GM21723 (cell line): ENCODE measurements around the gene AKAP6.

Source experiments
- ATAC-seq: cut with Tn5 transposase; IDR thresholded peaks from one replicate; pipeline ENCODE4 v1.9.1; 2021; ENCODE audit warnings: mild to moderate bottlenecking, moderate library complexity; ENCODE audit not compliant: unreplicated experiment

The AKAP6 gene

GRCh38 chr14:32473464-32473855 is 144.4 kb downstream of the AKAP6 start:
- ATAC-seq, result no peak

- ATAC-seq, result no peak
Measured at GRCh38 chr14:32474478-32475195, 145.5 kb downstream of the AKAP6 start.

DNA sequence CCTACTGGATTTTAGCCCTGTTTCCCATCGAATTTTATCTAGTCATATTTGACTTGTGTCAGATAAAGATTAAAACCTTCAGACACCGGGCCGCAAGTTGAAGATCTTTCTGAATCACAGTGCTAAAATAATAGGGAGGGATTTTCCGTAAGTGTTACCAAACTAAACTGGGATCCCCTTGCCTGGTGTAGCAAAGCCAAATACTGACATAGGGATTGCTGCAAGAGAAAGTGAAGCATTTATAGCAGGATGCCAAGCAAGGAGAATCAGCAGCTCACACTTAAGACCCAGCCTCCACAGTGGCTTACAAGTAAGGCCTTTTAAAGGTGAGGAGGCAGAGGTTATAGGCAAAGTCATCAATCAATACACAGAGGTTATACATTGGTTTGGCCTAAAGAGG is 147.4 kb downstream of the AKAP6 start:
- ATAC-seq, result no peak

DNA sequence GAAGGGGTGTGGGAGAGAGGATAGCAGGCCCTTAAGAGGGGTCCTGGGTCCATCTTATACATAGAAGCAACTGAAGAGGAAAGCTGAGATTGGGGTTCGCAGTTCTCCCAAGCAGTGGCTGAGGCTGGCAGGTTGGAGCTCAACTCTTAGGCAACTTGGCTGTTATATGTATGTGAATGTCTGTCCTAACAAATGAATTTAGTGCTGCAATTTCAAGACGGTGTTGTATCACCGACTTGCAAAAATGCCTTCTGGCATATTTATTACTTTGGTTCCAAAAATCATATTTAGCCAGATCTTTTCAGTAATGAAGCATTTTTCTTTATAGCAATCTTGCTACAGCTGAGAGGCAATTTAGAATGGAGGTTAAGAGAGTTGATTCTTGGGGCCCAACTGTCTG is 148.3 kb downstream of the AKAP6 start:
- no peak for ATAC-seq

GRCh38 chr14:32478050-32478449 is 149.0 kb downstream of the AKAP6 start:
- ATAC-seq, result no peak

DNA sequence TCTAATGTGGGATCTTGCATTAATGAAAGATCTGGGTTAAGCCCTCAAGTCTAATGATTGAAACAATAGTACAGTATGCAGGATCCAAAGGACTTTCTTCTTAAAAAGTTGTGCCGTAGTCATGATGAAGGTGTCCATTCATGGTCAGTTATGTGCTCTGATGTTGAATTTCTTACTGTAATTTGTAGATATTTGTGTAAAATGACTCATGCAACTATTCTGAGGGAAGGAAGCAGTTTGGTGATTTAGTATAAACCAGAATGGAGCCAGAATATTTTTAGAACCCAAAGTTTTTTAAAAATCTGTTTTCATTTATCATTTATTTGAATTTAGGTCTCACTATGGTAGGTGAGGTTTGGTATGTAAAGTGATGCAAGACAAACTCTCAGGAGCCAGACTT is 151.2 kb downstream of the AKAP6 start:
- ATAC-seq, result no peak

- no peak for ATAC-seq
Measured at GRCh38 chr14:32481707-32482106, 152.6 kb downstream of the AKAP6 start.

GRCh38 chr14:32491416-32492016 is 162.4 kb downstream of the AKAP6 start:
- ATAC-seq, result no peak

DNA sequence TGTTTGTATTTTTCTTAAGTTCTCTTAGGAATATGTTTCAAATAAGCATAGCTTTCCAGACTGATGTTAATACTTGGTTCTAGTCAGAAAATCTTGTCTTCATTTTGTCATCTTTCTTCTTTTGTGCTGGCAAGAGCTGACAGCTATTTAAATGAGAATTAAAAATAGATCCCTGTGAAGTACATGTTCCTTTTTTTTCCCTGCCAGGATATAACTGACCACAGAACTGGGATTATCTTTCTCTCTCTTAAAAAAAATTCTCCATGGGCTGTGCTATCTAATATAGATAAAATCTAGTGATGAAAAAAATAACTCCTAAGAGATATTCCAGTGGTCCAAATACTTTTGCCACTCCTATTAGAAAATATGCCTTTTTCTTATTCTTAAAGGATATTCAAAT is 163.4 kb downstream of the AKAP6 start:
- no peak for ATAC-seq

- no peak for ATAC-seq
Measured at GRCh38 chr14:32494609-32495434, 165.7 kb downstream of the AKAP6 start.

DNA sequence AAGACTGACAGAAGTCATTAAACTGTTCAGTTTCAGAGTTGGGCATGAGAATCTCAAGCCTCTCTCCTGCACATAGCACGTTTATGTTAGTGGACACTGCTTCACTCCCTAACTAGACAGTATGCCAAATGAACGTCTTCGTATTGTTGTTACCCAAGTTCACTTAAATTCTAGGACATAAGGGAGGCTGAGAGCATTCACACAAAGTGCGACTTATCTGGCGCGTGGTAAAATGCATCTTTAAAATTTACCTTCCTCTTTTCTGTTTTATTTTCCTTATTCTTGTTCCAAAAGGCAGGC is 166.3 kb downstream of the AKAP6 start:
- no peak for ATAC-seq

DNA sequence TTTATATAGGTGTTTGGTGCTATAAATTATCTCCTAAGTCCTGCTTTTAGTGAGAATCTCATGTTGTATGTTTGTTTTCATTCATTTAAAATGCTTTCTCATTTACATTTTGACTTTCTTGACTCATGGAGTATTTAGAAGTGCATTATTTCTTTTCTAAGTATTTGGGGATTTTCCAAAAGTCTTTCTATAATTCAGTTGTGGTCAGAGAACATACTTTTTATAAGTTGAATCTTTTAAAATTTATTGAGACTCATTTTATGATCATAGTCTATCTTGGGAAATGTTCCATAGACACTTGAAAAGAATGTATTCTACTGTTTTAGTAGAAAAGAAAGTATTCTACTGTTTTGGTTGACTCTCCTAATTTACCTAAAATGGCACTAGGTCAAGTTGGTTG is 168.2 kb downstream of the AKAP6 start:
- ATAC-seq, result no peak

- ATAC-seq, result no peak
Measured at GRCh38 chr14:32507029-32507984, 178.2 kb downstream of the AKAP6 start.

DNA sequence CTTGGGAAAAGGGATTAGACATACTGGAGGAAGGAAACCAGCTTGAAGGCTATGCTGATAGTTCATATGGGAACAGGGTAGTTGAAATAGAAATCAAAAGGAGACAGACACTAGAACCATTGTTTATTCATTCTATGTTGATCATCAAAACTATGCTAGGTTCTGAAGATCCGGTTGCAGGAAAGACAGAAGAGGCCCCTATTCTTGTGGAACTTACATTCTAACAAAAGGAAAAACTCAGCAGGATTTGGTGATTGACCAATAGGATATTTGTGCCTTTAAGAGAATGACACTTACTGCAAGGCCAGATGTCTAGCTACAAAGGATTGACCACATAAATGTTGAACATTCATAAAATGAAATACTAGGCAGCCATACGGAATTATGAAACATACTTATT is 179.2 kb downstream of the AKAP6 start:
- no peak for ATAC-seq

DNA sequence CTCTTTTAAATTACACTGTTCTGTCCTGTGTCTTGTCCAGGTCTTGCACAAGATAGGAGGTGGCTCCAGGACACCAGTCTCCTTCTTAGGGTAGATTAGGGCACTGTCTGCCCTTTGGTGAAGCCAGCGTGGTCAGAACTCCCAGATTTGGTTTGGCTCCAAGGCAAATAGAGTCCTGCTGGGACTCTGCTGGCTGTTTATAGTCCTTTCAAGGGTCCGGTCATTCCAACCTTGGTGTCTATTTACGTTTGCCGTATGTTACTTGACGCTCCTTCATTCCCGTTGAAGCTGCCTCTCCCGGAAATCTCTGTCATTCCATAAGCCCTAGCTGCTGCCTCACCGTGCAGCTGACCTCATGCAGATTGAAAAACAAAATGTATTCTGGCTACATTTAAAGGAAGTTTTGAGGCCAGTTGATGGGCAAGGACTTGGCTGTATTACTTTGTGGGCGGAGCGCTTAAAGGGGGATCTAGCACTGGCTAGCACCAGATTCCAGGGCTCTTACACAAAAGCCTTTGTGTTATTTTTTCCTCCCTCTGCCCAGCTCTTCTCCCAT is 180.6 kb downstream of the AKAP6 start:
- ATAC-seq, result no peak

DNA sequence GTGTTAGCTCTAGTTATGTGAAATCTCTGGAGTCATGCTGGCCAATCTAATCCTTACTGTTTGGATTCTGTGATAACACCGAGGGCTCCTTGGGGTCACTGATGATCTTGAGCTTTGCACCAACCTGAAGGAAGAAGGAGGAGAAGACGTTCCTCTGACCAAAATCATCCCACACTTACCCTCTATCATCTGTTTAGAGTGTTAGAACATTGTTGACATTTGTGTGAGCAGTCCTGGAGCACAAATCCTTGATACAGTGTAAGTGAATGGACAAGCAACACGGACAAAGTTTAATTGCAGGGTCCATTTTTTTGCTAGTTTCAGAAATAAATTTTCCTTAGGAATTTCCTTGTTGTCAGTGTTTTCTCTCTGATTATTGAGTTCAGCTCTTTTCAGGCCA is 181.7 kb downstream of the AKAP6 start:
- no peak for ATAC-seq

DNA sequence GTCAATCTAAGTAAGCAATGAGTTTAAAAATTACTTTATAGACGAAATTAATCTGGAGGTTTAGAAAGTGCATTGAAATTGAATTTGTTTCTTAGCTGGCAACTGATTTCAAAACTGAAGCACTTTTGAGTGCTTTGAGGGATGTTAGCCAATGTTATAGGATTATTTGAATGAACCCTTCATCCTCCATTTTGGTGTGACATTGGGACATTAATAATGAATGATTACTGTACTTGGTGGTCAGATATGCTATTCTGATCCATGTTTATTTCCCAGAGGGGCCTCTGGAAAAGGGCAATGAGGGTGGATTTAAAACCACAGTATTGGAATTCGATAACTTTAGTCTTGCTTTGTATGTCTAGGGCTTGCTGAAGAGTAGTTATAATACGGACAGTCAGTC is 183.2 kb downstream of the AKAP6 start:
- ATAC-seq, result no peak

DNA sequence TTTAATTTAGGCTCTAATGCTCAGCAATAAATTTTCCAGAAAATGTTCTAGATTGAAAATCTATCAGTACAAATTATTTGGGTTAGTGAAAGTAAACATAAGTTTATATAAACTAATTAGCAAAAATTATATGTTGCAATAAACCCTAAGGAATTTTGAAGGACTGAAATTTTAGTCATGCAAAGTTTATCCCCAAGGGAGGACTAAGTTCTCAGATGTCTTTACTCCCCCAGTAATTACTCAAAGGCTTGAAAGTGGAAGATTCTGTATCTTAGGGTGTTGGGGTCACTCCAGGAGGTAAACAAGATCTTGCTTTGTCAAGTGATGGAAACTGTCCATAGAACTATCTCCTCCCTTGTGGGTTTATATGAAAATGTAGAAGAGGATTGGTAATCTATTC is 183.7 kb downstream of the AKAP6 start:
- no peak for ATAC-seq

GRCh38 chr14:32513571-32514009 is 184.5 kb downstream of the AKAP6 start:
- ATAC-seq, result no peak

- no peak for ATAC-seq
Measured at GRCh38 chr14:32514236-32514635, 185.1 kb downstream of the AKAP6 start.

DNA sequence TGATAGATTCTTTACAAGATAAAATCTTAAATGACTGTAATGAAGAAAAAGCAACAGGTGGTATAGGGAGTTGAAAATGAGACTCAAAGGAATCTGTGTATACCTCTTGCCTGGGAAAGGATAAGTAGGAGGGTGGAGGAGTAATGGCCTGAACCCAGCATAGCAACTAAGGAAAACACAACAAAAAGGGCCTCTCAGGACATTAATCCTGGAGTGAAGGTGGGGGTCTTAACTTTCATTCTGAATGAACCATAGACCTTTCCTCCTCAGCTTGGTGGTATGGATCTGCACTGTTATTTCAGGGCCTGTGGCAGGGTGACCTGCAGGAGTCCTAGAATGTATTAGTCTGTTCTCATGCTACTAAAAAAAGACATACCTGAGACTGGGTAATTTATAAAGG is 185.6 kb downstream of the AKAP6 start:
- ATAC-seq, result no peak
